Measurements from ENCODE around the gene RNASEH2B.

Gene RNASEH2B

DNA sequence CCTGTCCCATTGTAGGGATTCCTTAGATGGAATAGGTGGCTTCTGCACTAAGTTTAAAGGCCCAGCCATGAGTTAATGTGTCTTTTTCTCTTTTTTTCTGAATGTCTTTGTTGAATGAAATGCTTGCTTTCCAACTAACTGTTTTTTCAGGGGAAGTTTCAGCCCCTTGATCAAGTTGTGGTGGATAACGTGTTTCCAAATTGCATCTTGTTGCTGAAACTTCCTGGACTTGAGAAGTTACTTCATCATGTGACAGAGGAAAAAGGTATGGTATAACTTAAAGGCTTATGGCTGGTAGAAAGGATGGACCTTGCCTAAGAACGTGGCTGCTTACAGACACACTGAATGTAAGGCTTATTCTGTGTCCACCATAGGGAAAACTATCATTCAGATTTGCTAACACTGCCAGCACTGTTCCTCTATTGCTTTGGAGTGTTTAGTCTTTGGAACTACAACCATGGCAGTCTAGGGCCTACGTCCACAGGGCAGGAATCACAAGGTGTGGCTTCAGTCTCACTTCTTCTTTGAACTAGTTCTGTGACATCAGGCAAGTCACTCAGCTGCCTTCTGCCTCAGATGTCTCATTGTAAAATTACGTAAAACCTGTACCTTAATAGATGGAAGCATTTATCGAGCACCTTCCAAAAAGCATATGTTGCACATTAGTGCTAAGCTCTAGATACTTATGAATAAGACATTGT lies 25.3 kb downstream of the RNASEH2B start:
- no peak overlapping the region for H3K4me3 ChIP-seq (ENCODE audit: low read depth, low read length)
- DNase-seq (ENCODE audit: low read depth): no peak
- TF ChIP-seq, protein P1, sequence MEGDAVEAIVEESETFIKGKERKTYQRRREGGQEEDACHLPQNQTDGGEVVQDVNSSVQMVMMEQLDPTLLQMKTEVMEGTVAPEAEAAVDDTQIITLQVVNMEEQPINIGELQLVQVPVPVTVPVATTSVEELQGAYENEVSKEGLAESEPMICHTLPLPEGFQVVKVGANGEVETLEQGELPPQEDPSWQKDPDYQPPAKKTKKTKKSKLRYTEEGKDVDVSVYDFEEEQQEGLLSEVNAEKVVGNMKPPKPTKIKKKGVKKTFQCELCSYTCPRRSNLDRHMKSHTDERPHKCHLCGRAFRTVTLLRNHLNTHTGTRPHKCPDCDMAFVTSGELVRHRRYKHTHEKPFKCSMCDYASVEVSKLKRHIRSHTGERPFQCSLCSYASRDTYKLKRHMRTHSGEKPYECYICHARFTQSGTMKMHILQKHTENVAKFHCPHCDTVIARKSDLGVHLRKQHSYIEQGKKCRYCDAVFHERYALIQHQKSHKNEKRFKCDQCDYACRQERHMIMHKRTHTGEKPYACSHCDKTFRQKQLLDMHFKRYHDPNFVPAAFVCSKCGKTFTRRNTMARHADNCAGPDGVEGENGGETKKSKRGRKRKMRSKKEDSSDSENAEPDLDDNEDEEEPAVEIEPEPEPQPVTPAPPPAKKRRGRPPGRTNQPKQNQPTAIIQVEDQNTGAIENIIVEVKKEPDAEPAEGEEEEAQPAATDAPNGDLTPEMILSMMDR (conservative IDR thresholded peaks at IDR 0.05; ENCODE audit: low read depth, low read length): no peak

DNA sequence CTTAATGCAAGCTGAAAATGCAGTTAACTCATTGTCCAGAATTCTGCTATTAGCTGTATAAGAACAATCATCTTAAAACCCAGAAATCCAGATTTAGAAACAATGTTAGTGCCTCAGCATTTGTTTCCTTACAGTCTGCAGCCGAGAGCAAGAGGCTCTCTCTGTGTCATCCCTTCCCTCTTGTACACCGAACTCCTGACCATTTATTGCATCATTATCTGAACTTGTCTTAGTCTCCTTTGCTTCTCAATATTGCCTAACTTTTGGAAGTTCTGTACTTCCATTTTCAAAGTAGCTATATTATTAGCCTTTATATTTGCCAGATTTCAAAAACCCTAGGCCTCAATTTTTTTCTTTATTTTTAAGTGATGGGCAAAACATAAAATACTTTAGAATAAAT lies 27.1 kb downstream of the RNASEH2B start:
- TF ChIP-seq, protein P1 (conservative IDR thresholded peaks at IDR 0.05; ENCODE audit: low read depth, low read length): no peak
- no peak overlapping the region for H3K4me3 ChIP-seq (ENCODE audit: low read depth, low read length)
- DNase-seq (ENCODE audit: low read depth): peak; percentile 75

DNA sequence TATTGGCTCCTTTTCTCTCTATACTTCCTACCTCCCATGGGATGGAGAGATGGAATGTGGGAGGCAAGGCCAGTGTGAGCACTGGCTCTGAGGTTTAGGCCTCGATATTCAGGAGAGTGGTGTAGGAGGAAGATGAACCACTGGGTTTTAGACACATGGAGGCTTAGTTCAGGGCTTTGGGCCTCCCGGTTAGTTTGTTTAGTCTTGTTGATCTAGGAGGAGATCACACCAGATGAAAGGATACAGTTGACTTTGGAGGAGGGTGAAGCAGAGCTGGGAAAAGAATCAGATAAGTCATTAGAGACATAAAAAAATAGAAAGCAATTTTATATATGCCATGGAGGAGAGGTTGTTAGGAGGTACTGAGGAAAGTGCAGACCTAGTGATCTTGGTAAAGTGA lies 30.9 kb downstream of the RNASEH2B start:
- no peak for DNase-seq (ENCODE audit: low read depth)
- H3K4me3 ChIP-seq (ENCODE audit: low read depth, low read length): no peak overlapping the region
- TF ChIP-seq, protein P1 (conservative IDR thresholded peaks at IDR 0.05; ENCODE audit: low read depth, low read length): no peak

DNA sequence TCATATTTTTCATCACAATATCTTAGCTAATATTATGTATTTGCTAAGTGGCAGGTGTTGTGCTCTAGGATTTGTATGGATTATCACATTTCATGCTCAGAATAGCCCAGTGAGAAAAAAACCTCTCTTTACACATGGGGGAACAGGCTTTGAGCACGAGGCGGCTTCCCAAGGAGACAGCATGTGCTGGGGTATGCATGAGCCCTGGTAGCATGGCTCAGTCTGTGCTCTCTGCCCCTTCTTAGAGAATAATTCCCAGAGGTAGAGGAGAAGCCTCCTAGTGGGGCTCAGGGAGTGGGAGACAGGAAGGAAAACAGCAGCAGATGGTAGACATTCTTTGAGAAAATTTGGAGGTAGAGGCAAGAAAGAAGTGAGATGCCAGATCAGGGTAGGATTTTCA lies 31.6 kb downstream of the RNASEH2B start:
- H3K4me3 ChIP-seq (ENCODE audit: low read depth, low read length): no peak overlapping the region
- TF ChIP-seq, protein P1 (conservative IDR thresholded peaks at IDR 0.05; ENCODE audit: low read depth, low read length): no peak
- DNase-seq (ENCODE audit: low read depth): no peak

DNA sequence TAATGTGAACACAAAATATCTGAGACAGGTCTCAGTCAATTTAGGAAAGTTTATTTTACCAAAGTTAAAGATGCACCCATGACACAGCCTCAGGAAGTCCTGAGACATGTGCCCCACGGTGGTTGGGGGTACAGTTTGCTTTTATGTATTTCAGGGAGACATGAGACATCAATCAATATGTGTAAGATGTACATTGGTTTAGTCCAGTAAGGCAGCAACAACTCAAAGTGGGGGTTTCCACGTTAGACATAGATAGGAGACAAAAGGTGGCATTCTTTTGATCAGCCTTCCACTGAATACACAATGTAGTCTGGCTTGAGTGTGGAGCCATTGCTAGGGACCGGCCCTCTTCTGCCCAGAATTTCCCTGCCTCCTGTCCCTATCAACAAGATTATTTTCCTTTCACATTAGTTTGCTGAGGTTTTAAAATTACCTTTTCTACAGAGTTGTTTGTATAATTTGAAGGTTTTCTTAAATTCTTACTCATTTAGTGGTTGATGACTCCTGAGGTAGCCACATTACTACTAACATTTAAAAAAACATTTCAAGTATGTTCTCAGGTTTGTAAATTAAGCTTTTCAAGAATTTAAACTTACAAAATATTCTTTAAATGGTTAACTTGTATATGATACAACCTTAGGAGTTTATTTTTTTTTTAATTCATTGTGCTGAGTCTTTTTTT lies 33.2 kb downstream of the RNASEH2B start:
- H3K4me3 ChIP-seq (ENCODE audit: low read depth, low read length): no peak overlapping the region
- DNase-seq (ENCODE audit: low read depth): no peak
- TF ChIP-seq, protein P1 (conservative IDR thresholded peaks at IDR 0.05; ENCODE audit: low read depth, low read length): no peak

DNA sequence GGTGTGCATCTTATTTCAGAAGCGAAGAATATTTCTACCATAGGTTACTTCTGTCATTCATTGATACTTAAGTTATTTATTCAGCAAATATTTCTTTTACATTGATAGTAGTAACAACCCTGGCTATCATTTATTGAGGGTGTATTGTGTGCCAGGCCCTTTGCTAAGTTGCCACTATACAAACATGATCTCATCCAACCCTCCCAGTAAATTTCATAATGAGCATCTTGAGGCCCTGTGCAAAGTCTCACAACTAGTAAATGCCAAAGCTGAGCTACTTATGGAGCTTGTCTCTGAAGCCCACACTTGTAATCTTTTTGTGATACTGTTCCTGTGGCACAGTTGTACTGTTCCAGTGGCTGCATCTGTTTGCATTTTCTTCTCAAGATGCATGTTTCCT lies 36.1 kb downstream of the RNASEH2B start:
- TF ChIP-seq, protein P1 (conservative IDR thresholded peaks at IDR 0.05; ENCODE audit: low read depth, low read length): no peak
- DNase-seq (ENCODE audit: low read depth): no peak

DNA sequence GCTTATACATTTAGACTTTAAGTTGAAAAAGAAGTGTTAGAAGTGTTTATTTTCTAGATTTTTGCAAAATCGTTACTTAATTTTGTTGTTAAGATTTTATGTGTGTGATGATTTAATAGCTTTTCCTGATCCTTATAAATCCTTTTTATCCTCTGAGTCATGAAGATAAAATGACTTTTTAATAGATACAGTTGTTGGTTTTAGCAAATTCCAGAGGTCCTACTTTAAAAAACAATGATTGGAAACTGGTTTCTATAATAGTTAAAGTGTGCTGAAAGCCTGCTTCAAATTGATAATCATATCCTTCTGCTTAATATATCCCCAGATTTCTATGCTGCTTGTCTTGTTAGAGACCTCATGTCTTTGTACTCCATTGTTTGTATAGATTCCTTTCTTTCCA lies 39.0 kb downstream of the RNASEH2B start:
- TF ChIP-seq, protein P1 (conservative IDR thresholded peaks at IDR 0.05; ENCODE audit: low read depth, low read length): no peak
- no peak for DNase-seq (ENCODE audit: low read depth)
- no peak overlapping the region for H3K4me3 ChIP-seq (ENCODE audit: low read depth, low read length)

More for the DNA sequence above, 36.1 kb downstream of the RNASEH2B start:
- no peak overlapping the region for H3K4me3 ChIP-seq (ENCODE audit: low read depth, low read length)

All from choroid plexus epithelial cell (primary cell).